GM12864 (cell line): ENCODE data around the gene PNPLA2.

Source experiments
- DNase-seq: peaks from one replicate; pipeline ENCODE4 v3.0.0-alpha.2; 2011; ENCODE audit warnings: low read depth
- H3K4me3 ChIP-seq: 2 replicates; pipeline ENCODE4 v1.5.1; 2011; ENCODE audit warnings: mild to moderate bottlenecking, low read depth, low read length, control low read depth
- CTCF ChIP-seq: IDR thresholded peaks from 2 replicates; pipeline ENCODE4 v1.5.1; 2011; ENCODE audit warnings: low read depth, mild to moderate bottlenecking, moderate library complexity, low read length, control low read depth, inconsistent platforms; ENCODE audit errors: missing control alignments

PNPLA2 gene

GRCh38 chr11:791658-792534 is 26.8 kb upstream of the PNPLA2 start:
- no peak overlapping the region for H3K4me3 ChIP-seq
- no peak for TF ChIP-seq CTCF
- DNase-seq = no peak

- no peak for TF ChIP-seq CTCF
- H3K4me3 ChIP-seq = no peak overlapping the region
- no peak for DNase-seq
Observed at GRCh38 chr11:792535-792821, 26.2 kb upstream of the PNPLA2 start.

GRCh38 chr11:792873-793272 is 25.8 kb upstream of the PNPLA2 start:
- no peak overlapping the region for H3K4me3 ChIP-seq

GRCh38 chr11:793556-793955 is 25.2 kb upstream of the PNPLA2 start:
- no peak overlapping the region for H3K4me3 ChIP-seq
- no peak for TF ChIP-seq CTCF
- DNase-seq = no peak

More at GRCh38 chr11:792873-793272, 25.8 kb upstream of the PNPLA2 start:
- TF ChIP-seq CTCF = no peak
- DNase-seq = no peak

GRCh38 chr11:794013-794765 is 24.5 kb upstream of the PNPLA2 start:
- no peak for TF ChIP-seq CTCF
- H3K4me3 ChIP-seq = no peak overlapping the region
- no peak for DNase-seq

- DNase-seq = no peak
- no peak for TF ChIP-seq CTCF
- peak overlapping the region; percentile 97 for H3K4me3 ChIP-seq
Observed at GRCh38 chr11:794766-795633, 23.7 kb upstream of the PNPLA2 start.
